Hematopoietic multipotent progenitor cell (in vitro differentiated cells): ENCODE measurements around the gene ARL11. TPM values are rescaled to one million over a fixed set of nuclear protein-coding genes. Genes with fewer than 3 reads are reported as not detected.
"Not testable (repeated sequence)": the region's sequence is repeated elsewhere in the genome, so short reads cannot be mapped to it uniquely, and the experiment has no call there.

Experiments
- DNase-seq, 3 donors: peaks; one replicate each; pipeline ENCODE4 v3.0.0-alpha.2; 2011 to 2015; ENCODE audit warnings: low read depth in 2 of 3, low spot score in 2 of 3
- total RNA-seq: library from RNA; depleted of rRNA; stranded (reverse); fragments of >200 nt; gene quantifications from one replicate; pipeline ENCODE4 v1.2.3, GENCODE V29; 2012

Gene ARL11
- 6.2 TPM for total RNA-seq

- peak in 2 of 3 donors; percentile 87 to 93 for DNase-seq
These were observed at the start of gene ARL11 for GRCh38 chr13:49627831-49628652. Gene ARL11, plus strand, starts transcription at chr13:49628507. Its CDS starts 1,941 bp downstream, at chr13:49630448.

- no peak for DNase-seq
These were observed 48.8 kb upstream of the ARL11 start for GRCh38 chr13:49579501-49579900.

GRCh38 chr13:49580980-49581680 is 47.2 kb upstream of the ARL11 start:
- no peak for DNase-seq

GRCh38 chr13:49584771-49585182 is 43.5 kb upstream of the ARL11 start:
- peak in 1 of 3 donors; percentile 22 for DNase-seq

GRCh38 chr13:49585220-49586157 is 42.8 kb upstream of the ARL11 start, which contains the start of gene RCBTB1:
Gene RCBTB1, minus strand, starts transcription at chr13:49585558. Its CDS starts 18,279 bp downstream, at chr13:49567279.
- peak; percentile 56 to 77 (median 77) for DNase-seq

GRCh38 chr13:49586717-49587116 is 41.6 kb upstream of the ARL11 start:
- no peak for DNase-seq

GRCh38 chr13:49587311-49587847 is 40.9 kb upstream of the ARL11 start:
- DNase-seq = no peak

- DNase-seq = not testable (repeated sequence)
These were observed 37.6 kb upstream of the ARL11 start for GRCh38 chr13:49590714-49591113.

GRCh38 chr13:49593876-49594275 is 34.4 kb upstream of the ARL11 start:
- not testable (repeated sequence) for DNase-seq

GRCh38 chr13:49594576-49594975 is 33.7 kb upstream of the ARL11 start:
- no peak for DNase-seq

- no peak for DNase-seq
These were observed 32.1 kb upstream of the ARL11 start for GRCh38 chr13:49596221-49596620.

GRCh38 chr13:49597043-49597641 is 31.2 kb upstream of the ARL11 start:
- peak in 1 of 3 donors; percentile 45 for DNase-seq

GRCh38 chr13:49602005-49602404 is 26.3 kb upstream of the ARL11 start:
- no peak for DNase-seq

- DNase-seq = not testable (repeated sequence)
These were observed 25.7 kb upstream of the ARL11 start for GRCh38 chr13:49602615-49603014.

- no peak for DNase-seq
These were observed 23.7 kb upstream of the ARL11 start for GRCh38 chr13:49604570-49604969.

GRCh38 chr13:49606747-49607648 is 21.3 kb upstream of the ARL11 start:
- DNase-seq = peak; percentile 41 to 92 (median 86)

GRCh38 chr13:49607761-49608160 is 20.5 kb upstream of the ARL11 start:
- peak in 1 of 3 donors; percentile 25 for DNase-seq

GRCh38 chr13:49608651-49609331 is 19.5 kb upstream of the ARL11 start:
- DNase-seq = peak in 1 of 3 donors; percentile 26
